PC-9 (cell line): ENCODE data around the gene COMT. TPM values are rescaled to one million over a fixed set of nuclear protein-coding genes. Genes with fewer than 3 reads are reported as not detected.
A peak's percentile ranks its signal among the peaks of the same experiment; 100 is the strongest.

ENCODE experiments used
- BruUV-seq: library from RNA; stranded (reverse); fragments of 400-500 nt; replicated peaks from 2 replicates; lab custom pipeline; 2021; lab: Mats Ljungman, UMichigan
- CTCF ChIA-PET: fragments of 300-600 bp; sonication (Branson Sonifier 250); formaldehyde crosslinking; loops from one replicate; lab custom pipeline; 2022; ENCODE audit warnings: antibody characterized with exemption; lab: Charles Lee
- POLR2A ChIA-PET: fragments of 300-600 bp; sonication (Branson Sonifier 250); formaldehyde crosslinking; loops from one replicate; lab custom pipeline; 2022; ENCODE audit warnings: antibody characterized with exemption; ENCODE audit not compliant: unreplicated experiment; lab: Charles Lee
- DNase-seq, 2 experiments: peaks; one replicate each; pipeline versions ENCODE4 v3.0.0 to v3.0.0-alpha.2; 2015 to 2022; ENCODE audit warnings: mixed read lengths in 1 of 2
- H2AFZ ChIP-seq: fragments of 200-600 bp; sonication (generic); 2 replicates; pipeline ENCODE4 v1.8.1; 2017; ENCODE audit warnings: antibody characterized with exemption
- H3F3A ChIP-seq: fragments of 200-600 bp; sonication (generic); 2 replicates; pipeline ENCODE4 v1.8.1; 2017; ENCODE audit warnings: antibody characterized with exemption, mild to moderate bottlenecking, low read depth; ENCODE audit not compliant: insufficient read depth
- H3K27ac ChIP-seq: fragments of 200-600 bp; sonication (generic); 2 replicates; pipeline ENCODE4 v1.6.1; 2016; ENCODE audit warnings: mixed run types
- H3K27me3 ChIP-seq: fragments of 200-600 bp; sonication (generic); 2 replicates; pipeline ENCODE4 v1.6.1; 2016; ENCODE audit warnings: low read depth, mixed run types; ENCODE audit not compliant: insufficient read depth
- H3K36me3 ChIP-seq: fragments of 200-600 bp; sonication (generic); 2 replicates; pipeline ENCODE4 v1.6.1; 2016; ENCODE audit warnings: low read depth, mixed run types
- H3K4me1 ChIP-seq: fragments of 200-600 bp; sonication (generic); replicated peaks from 2 replicates; pipeline ENCODE4 v1.6.1; 2016; ENCODE audit warnings: mixed run types; ENCODE audit not compliant: insufficient read depth
- H3K4me2 ChIP-seq: fragments of 200-600 bp; sonication (generic); 2 replicates; pipeline ENCODE4 v1.6.1; 2017; ENCODE audit warnings: mixed run types
- H3K4me3 ChIP-seq: fragments of 200-600 bp; sonication (generic); 2 replicates; pipeline ENCODE4 v1.6.1; 2016; ENCODE audit warnings: mixed run types
- H3K79me2 ChIP-seq: fragments of 200-600 bp; sonication (generic); 2 replicates; pipeline ENCODE4 v1.6.1; 2017; ENCODE audit warnings: low read depth, mixed run types
- H3K9me2 ChIP-seq: fragments of 200-600 bp; sonication (generic); 2 replicates; pipeline ENCODE4 v1.8.1; 2017; ENCODE audit warnings: mild to moderate bottlenecking; ENCODE audit not compliant: insufficient read depth
- H3K9me3 ChIP-seq: fragments of 200-600 bp; sonication (generic); 2 replicates; pipeline ENCODE4 v1.8.1; 2016; ENCODE audit warnings: low read depth; ENCODE audit not compliant: insufficient read depth
- H4K20me1 ChIP-seq: fragments of 200-600 bp; sonication (generic); 2 replicates; pipeline ENCODE4 v1.8.1; 2017; ENCODE audit not compliant: insufficient read depth
- CTCF ChIP-seq: fragments of 200-600 bp; sonication (generic); conservative IDR thresholded peaks from 2 replicates; pipeline ENCODE4 v1.6.1; 2017; ENCODE audit warnings: mixed run types, antibody characterized with exemption, mild to moderate bottlenecking, moderate library complexity
- EZH2 ChIP-seq: fragments of 200-600 bp; sonication (generic); IDR thresholded peaks from 2 replicates; pipeline ENCODE4 v1.8.0; 2017; ENCODE audit warnings: antibody characterized with exemption, low read depth
- intact Hi-C: fragments of 100-400 bp; cut with micrococcal nuclease; formaldehyde crosslinking; loops from one replicate; pipeline ENCODE4 v1.10.0; 2022; ENCODE audit not compliant: unreplicated experiment
- total RNA-seq: library from RNA; stranded (reverse); gene quantifications from 2 replicates; pipeline ENCODE4 v1.2.3, GENCODE V29; 2021

COMT gene
- total RNA-seq, 1 experiment from 2014 or later, result 99.9 TPM

GRCh38 chr22:19973551-19974267 lies 32.1 kb downstream of the COMT start:
- TF ChIP-seq EZH2 (no peak), CTCF (no peak)
- no peaks in the 10 kb centered on the region for H3K36me3 ChIP-seq
- H3K4me3 ChIP-seq, result no peak overlapping the region
- no peak for DNase-seq
- H3K27me3 ChIP-seq, result no peaks in the 10 kb centered on the region
- H3K9me2 ChIP-seq, result no peaks in the 10 kb centered on the region
- H3K79me2 ChIP-seq, result no peaks in the 10 kb centered on the region
- BruUV-seq, result no TSS peak
- ChIA-PET CTCF (no interaction called here), POLR2A (no interaction called here)
- no peak overlapping the region for H3K4me2 ChIP-seq
- H3K9me3 ChIP-seq, result no peaks in the 10 kb centered on the region
- H4K20me1 ChIP-seq, result no peaks in the 10 kb centered on the region
- no peak overlapping the region for H3K27ac ChIP-seq
- no peak overlapping the region for H2AFZ ChIP-seq
- intact Hi-C loops, result loop anchor here (2.0 kb wide), 1 partner anchor 47 kb away; the partner anchor contains the start of gene TANGO2
- peaks cover 14% of the 10 kb centered on the region; the same call in 1 of the 2 replicates for H3F3A ChIP-seq
- peaks cover 17% of the 10 kb centered on the region for H3K4me1 ChIP-seq

GRCh38 chr22:19974268-19974861 lies 32.8 kb downstream of the COMT start:
- no peaks in the 10 kb centered on the region for H4K20me1 ChIP-seq
- peak; percentile 44 to 57 for DNase-seq
- peaks cover 17% of the 10 kb centered on the region for H3K4me1 ChIP-seq
- H2AFZ ChIP-seq, result no peak overlapping the region
- 0 out of 2 replicates have a peak overlapping the region, but pooled peaks have one; percentile 41 for H3K27ac ChIP-seq
- intact Hi-C loops, result loop anchor here (2.0 kb wide), 1 partner anchor 46 kb away; the partner anchor contains the start of gene TANGO2
- peak overlapping the region; percentile 18 for H3K4me2 ChIP-seq
- H3K79me2 ChIP-seq, result no peaks in the 10 kb centered on the region
- peaks cover 14% of the 10 kb centered on the region; the same call in 1 of the 2 replicates for H3F3A ChIP-seq
- H3K36me3 ChIP-seq, result no peaks in the 10 kb centered on the region
- ChIA-PET POLR2A (interaction anchor here (0.7 kb wide), 1 partner anchor 108 kb away, joined by 3 read pairs; no protein-coding TSS in a partner anchor), CTCF (no interaction called here)
- BruUV-seq, result no TSS peak
- TF ChIP-seq CTCF (no peak), EZH2 (no peak)
- no peaks in the 10 kb centered on the region for H3K9me2 ChIP-seq
- H3K4me3 ChIP-seq, result no peak overlapping the region
- H3K27me3 ChIP-seq, result no peaks in the 10 kb centered on the region
- H3K9me3 ChIP-seq, result no peaks in the 10 kb centered on the region

- peaks cover 17% of the 10 kb centered on the region for H3K4me1 ChIP-seq
- H3K4me3 ChIP-seq, result no peak overlapping the region
- H3K27ac ChIP-seq, result peak overlapping the region; percentile 41
- H4K20me1 ChIP-seq, result no peaks in the 10 kb centered on the region
- peaks cover 14% of the 10 kb centered on the region; the same call in 1 of the 2 replicates for H3F3A ChIP-seq
- no peaks in the 10 kb centered on the region for H3K27me3 ChIP-seq
- no peak overlapping the region for H2AFZ ChIP-seq
- peak overlapping the region; percentile 18 for H3K4me2 ChIP-seq
- H3K9me2 ChIP-seq, result no peaks in the 10 kb centered on the region
- DNase-seq, result peak; percentile 46 to 82
- no peaks in the 10 kb centered on the region for H3K9me3 ChIP-seq
- no peaks in the 10 kb centered on the region for H3K79me2 ChIP-seq
- TF ChIP-seq CTCF (no peak), EZH2 (no peak)
- H3K36me3 ChIP-seq, result no peaks in the 10 kb centered on the region
- intact Hi-C loops, result loop anchor here (2.0 kb wide), 1 partner anchor 46 kb away; the partner anchor contains the start of gene TANGO2
- ChIA-PET CTCF (no interaction called here), POLR2A (interaction anchor here (0.7 kb wide), 1 partner anchor 107 kb away, joined by 3 read pairs; no protein-coding TSS in a partner anchor)
- BruUV-seq, result no TSS peak
Observed at GRCh38 chr22:19974935-19975706, 33.5 kb downstream of the COMT start.
